ENCODE measurements around the gene ERBB4. TPM values are rescaled to one million over a fixed set of nuclear protein-coding genes. Genes with fewer than 3 reads are reported as not detected.

The ERBB4 gene
- total RNA-seq, 1 donor from 2014 or later, result 10.2 TPM

GRCh38 chr2:212269005-212269404, 269.6 kb downstream of the ERBB4 start:
- H3K4me3 Mint-ChIP-seq, result no peak overlapping the region
- H3K27me3 Mint-ChIP-seq (ENCODE audit: low read depth), result no peaks in the 10 kb centered on the region
- H3K36me3 Mint-ChIP-seq (ENCODE audit: low read depth), result no peaks in the 10 kb centered on the region
- no peak for TF ChIP-seq CTCF (conservative IDR thresholded peaks at IDR 0.05)
- no peaks in the 10 kb centered on the region for H3K9me3 Mint-ChIP-seq
- peaks cover 5% of the 10 kb centered on the region for H3K4me1 Mint-ChIP-seq
- no peak overlapping the region for H3K27ac Mint-ChIP-seq (ENCODE audit: unreplicated experiment)
- DNase-seq (ENCODE audit: low read depth, low spot score), result no peak

GRCh38 chr2:212266297-212266696, 272.3 kb downstream of the ERBB4 start:
- Mint-ChIP-seq H3K27me3 (ENCODE audit: low read depth) (no peaks in the 10 kb centered on the region), H3K4me3 (no peak overlapping the region), H3K4me1 (peaks cover 5% of the 10 kb centered on the region), H3K9me3 (no peaks in the 10 kb centered on the region), H3K27ac (ENCODE audit: unreplicated experiment) (no peak overlapping the region), H3K36me3 (ENCODE audit: low read depth) (no peaks in the 10 kb centered on the region)
- no peak for DNase-seq (ENCODE audit: low read depth, low spot score)
- no peak for TF ChIP-seq CTCF (conservative IDR thresholded peaks at IDR 0.05)

GRCh38 chr2:212265777-212266176, 272.8 kb downstream of the ERBB4 start:
- Mint-ChIP-seq H3K36me3 (ENCODE audit: low read depth) (no peaks in the 10 kb centered on the region), H3K4me3 (no peak overlapping the region), H3K27me3 (ENCODE audit: low read depth) (no peaks in the 10 kb centered on the region), H3K9me3 (no peaks in the 10 kb centered on the region), H3K27ac (ENCODE audit: unreplicated experiment) (no peak overlapping the region), H3K4me1 (peaks cover 5% of the 10 kb centered on the region)
- TF ChIP-seq CTCF (conservative IDR thresholded peaks at IDR 0.05), result no peak
- no peak for DNase-seq (ENCODE audit: low read depth, low spot score)

- H3K27ac Mint-ChIP-seq (ENCODE audit: unreplicated experiment), result no peak overlapping the region
- no peak for TF ChIP-seq CTCF (conservative IDR thresholded peaks at IDR 0.05)
- no peaks in the 10 kb centered on the region for H3K27me3 Mint-ChIP-seq (ENCODE audit: low read depth)
- H3K4me1 Mint-ChIP-seq, result peaks cover 4% of the 10 kb centered on the region
- H3K4me3 Mint-ChIP-seq, result no peak overlapping the region
- DNase-seq (ENCODE audit: low read depth, low spot score), result no peak
- no peaks in the 10 kb centered on the region for H3K9me3 Mint-ChIP-seq
- no peaks in the 10 kb centered on the region for H3K36me3 Mint-ChIP-seq (ENCODE audit: low read depth)
These were observed 274.4 kb downstream of the ERBB4 start for GRCh38 chr2:212264187-212264586.

- Mint-ChIP-seq H3K4me3 (no peak overlapping the region), H3K4me1 (no peaks in the 10 kb centered on the region), H3K27me3 (ENCODE audit: low read depth) (no peaks in the 10 kb centered on the region), H3K9me3 (no peaks in the 10 kb centered on the region), H3K27ac (ENCODE audit: unreplicated experiment) (no peak overlapping the region), H3K36me3 (ENCODE audit: low read depth) (no peaks in the 10 kb centered on the region)
- no peak for DNase-seq (ENCODE audit: low read depth, low spot score)
- no peak for TF ChIP-seq CTCF (conservative IDR thresholded peaks at IDR 0.05)
These were observed 279.4 kb downstream of the ERBB4 start for GRCh38 chr2:212259226-212259625.

DNA sequence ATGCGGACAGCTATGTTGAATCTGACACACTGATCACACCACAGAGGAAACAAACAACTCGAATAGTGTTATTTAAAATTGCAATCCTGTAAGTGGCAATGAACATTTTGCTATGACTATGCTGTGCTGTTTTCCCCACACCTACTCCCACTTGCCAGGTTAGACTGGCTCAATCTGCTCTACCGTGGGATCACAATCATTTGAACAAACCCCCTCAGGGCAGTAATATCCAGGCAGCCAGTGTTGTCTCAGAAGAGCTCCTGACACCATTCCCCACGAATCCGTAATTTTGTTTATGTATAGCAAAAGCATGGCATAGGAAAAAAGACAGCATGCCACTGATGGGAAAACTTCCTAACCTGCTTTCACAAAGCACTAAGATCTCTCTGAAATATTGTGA, 284.3 kb downstream of the ERBB4 start:
- no peak for TF ChIP-seq CTCF (conservative IDR thresholded peaks at IDR 0.05)
- no peak for DNase-seq (ENCODE audit: low read depth, low spot score)
- no peaks in the 10 kb centered on the region for H3K4me1 Mint-ChIP-seq
- H3K36me3 Mint-ChIP-seq (ENCODE audit: low read depth), result no peaks in the 10 kb centered on the region
- H3K4me3 Mint-ChIP-seq, result no peak overlapping the region
- H3K27ac Mint-ChIP-seq (ENCODE audit: unreplicated experiment), result no peak overlapping the region
- no peaks in the 10 kb centered on the region for H3K9me3 Mint-ChIP-seq
- H3K27me3 Mint-ChIP-seq (ENCODE audit: low read depth), result no peaks in the 10 kb centered on the region
